IMR-90 (cell line): ENCODE data around the gene SYNGR3.

Experiments
- CEBPB ChIP-seq: IDR thresholded peaks from 2 replicates; pipeline ENCODE4 v1.6.1; 2012; ENCODE audit warnings: low read depth, low read length, improper control_type of control experiment
- CHD1 ChIP-seq: IDR thresholded peaks from 2 replicates; pipeline ENCODE4 v1.6.1; 2012; ENCODE audit warnings: low read depth, low read length, improper control_type of control experiment
- CTCF ChIP-seq: conservative IDR thresholded peaks from 2 replicates; pipeline ENCODE4 v1.5.1; 2012; ENCODE audit warnings: mild to moderate bottlenecking, low read depth, low read length, improper control_type of control experiment
- FOS ChIP-seq: fragments of 150-350 bp; IDR thresholded peaks from 2 replicates; pipeline ENCODE4 v1.6.1; 2016; ENCODE audit warnings: low read depth, low read length
- MAZ ChIP-seq: IDR thresholded peaks from 2 replicates; pipeline ENCODE4 v1.6.1; 2012; ENCODE audit warnings: low read depth, mild to moderate bottlenecking, low read length, improper control_type of control experiment, moderate library complexity, borderline replicate concordance
- MXI1 ChIP-seq: IDR thresholded peaks from 2 replicates; pipeline ENCODE4 v1.6.1; 2012; ENCODE audit warnings: low read depth, mild to moderate bottlenecking, low read length, moderate library complexity, borderline replicate concordance
- POLR2A ChIP-seq: IDR thresholded peaks from 2 replicates; pipeline ENCODE4 v1.6.1; 2012; ENCODE audit warnings: mild to moderate bottlenecking, low read depth, low read length

GRCh38 chr16:1972490-1972877, 17.3 kb upstream of the SYNGR3 start:
- TF ChIP-seq CTCF: no peak
- TF ChIP-seq CHD1: no peak
- TF ChIP-seq POLR2A: no peak
- no peak for TF ChIP-seq FOS
- no peak for TF ChIP-seq MXI1
- TF ChIP-seq CEBPB: no peak
- TF ChIP-seq MAZ: no peak
